Panc1 (cell line): ENCODE results near the gene OR4D10.

ENCODE experiments used
- CTCF ChIP-seq: fragments of 450-650 bp; IDR thresholded peaks from 2 replicates; pipeline ENCODE4 v1.5.1; 2017; ENCODE audit warnings: mild to moderate bottlenecking
- POLR2AphosphoS5 ChIP-seq: IDR thresholded peaks from 2 replicates; pipeline ENCODE4 v1.6.1; 2012; ENCODE audit warnings: mild to moderate bottlenecking, low read depth, low read length, moderate library complexity
- REST ChIP-seq, 2 experiments: IDR thresholded peaks; 2 replicates each; pipeline ENCODE4 v1.6.1; 2011 to 2012; ENCODE audit warnings: low read depth in 2 of 2, control low read depth in 1 of 2, low read length in 1 of 2, mild to moderate bottlenecking in 1 of 2, moderate library complexity in 1 of 2; ENCODE audit not compliant: insufficient read depth in 1 of 2
- SIN3A ChIP-seq: IDR thresholded peaks from 2 replicates; pipeline ENCODE4 v1.6.1; 2012; ENCODE audit warnings: low read depth, mild to moderate bottlenecking, low read length, moderate library complexity, borderline replicate concordance; ENCODE audit not compliant: insufficient read depth
- TCF7L2 ChIP-seq: IDR thresholded peaks from 2 replicates; pipeline ENCODE4 v1.6.1; 2011; ENCODE audit warnings: mild to moderate bottlenecking, low read depth, low read length, inconsistent platforms

GRCh38 chr11:59528711-59529110, 55.6 kb downstream of the OR4D10 start:
- TF ChIP-seq REST (IDR thresholded peaks at IDR 0.05; ENCODE audit: insufficient read depth in 1 of 2, low read depth in 2 of 2, low read length in 1 of 2) (no peak), CTCF (no peak), POLR2AphosphoS5 (no peak), TCF7L2 (no peak), SIN3A (no peak)
